K562 (cell line): Measurements from ENCODE around the gene RCC1. TPM values are rescaled to one million over a fixed set of nuclear protein-coding genes. Genes with fewer than 3 reads are reported as not detected.
A peak's percentile ranks its signal among the peaks of the same experiment; 100 is the strongest.

Source experiments
- ARID3B ChIP-seq: fragments of 250-450 bp; sonication (Bioruptor Pico); IDR thresholded peaks from 2 replicates; pipeline ENCODE4 v1.4.0; 2020; ENCODE audit warnings: borderline replicate concordance
- DACH1 ChIP-seq: fragments of 450-650 bp; IDR thresholded peaks from 2 replicates; pipeline ENCODE4 v1.6.1; 2018; ENCODE audit not compliant: partially characterized antibody
- FOXP1 ChIP-seq: sonication (generic); formaldehyde crosslinking; IDR thresholded peaks from 2 replicates; pipeline ENCODE4 v1.8.0; 2022; ENCODE audit warnings: mild to moderate bottlenecking, missing genetic modification reagents
- GABPA ChIP-seq: fragments of 200-800 bp; sonication (Bioruptor generic); conservative IDR thresholded peaks from 2 replicates; pipeline ENCODE4 v1.6.1; 2016; ENCODE audit warnings: low read depth, missing genetic modification characterization, missing compliant biosample characterization
- HNRNPUL1 ChIP-seq: fragments of 200-400 bp; formaldehyde crosslinking; IDR thresholded peaks from 2 replicates; pipeline ENCODE4 v1.6.1; 2017; ENCODE audit warnings: low read length
- IRF2 ChIP-seq: sonication (generic); formaldehyde crosslinking; IDR thresholded peaks from 2 replicates; pipeline ENCODE4 v1.8.1; 2022; ENCODE audit warnings: mild to moderate bottlenecking, missing genetic modification reagents
- MEF2D ChIP-seq: conservative IDR thresholded peaks from 2 replicates; pipeline ENCODE4 v1.6.1; 2016; ENCODE audit warnings: low read depth, missing genetic modification characterization, missing compliant biosample characterization
- NBN ChIP-seq: fragments of 450-650 bp; IDR thresholded peaks from 2 replicates; pipeline ENCODE4 v1.6.1; 2016; ENCODE audit warnings: low read depth, mild to moderate bottlenecking
- NCOA6 ChIP-seq: fragments of 450-650 bp; IDR thresholded peaks from 2 replicates; pipeline ENCODE4 v1.6.1; 2017; ENCODE audit warnings: mild to moderate bottlenecking
- POLR2AphosphoS2 ChIP-seq: IDR thresholded peaks from 2 replicates; pipeline ENCODE4 v1.6.1; 2012; ENCODE audit warnings: low read length, improper control_type of control experiment
- POLR2B ChIP-seq: fragments of 450-650 bp; IDR thresholded peaks from 2 replicates; pipeline ENCODE4 v1.6.1; 2018; ENCODE audit warnings: low read depth; ENCODE audit not compliant: partially characterized antibody
- PTRF ChIP-seq: fragments of 450-650 bp; IDR thresholded peaks from 2 replicates; pipeline ENCODE4 v1.6.1; 2016; ENCODE audit warnings: mild to moderate bottlenecking, missing genetic modification characterization, missing compliant biosample characterization
- RBM14 ChIP-seq: fragments of 200-400 bp; formaldehyde crosslinking; IDR thresholded peaks from 2 replicates; pipeline ENCODE4 v1.6.1; 2018; ENCODE audit warnings: low read depth, mild to moderate bottlenecking, low read length, moderate library complexity, borderline replicate concordance; ENCODE audit not compliant: insufficient read depth
- SMAD1 ChIP-seq: fragments of 150-350 bp; IDR thresholded peaks from 2 replicates; pipeline ENCODE4 v1.6.1; 2014; ENCODE audit warnings: low read length, low read depth; ENCODE audit not compliant: partially characterized antibody
- SMAD2 ChIP-seq: fragments of 150-350 bp; IDR thresholded peaks from 2 replicates; pipeline ENCODE4 v1.6.1; 2014; ENCODE audit warnings: low read depth, mild to moderate bottlenecking, low read length
- SREBF2 ChIP-seq: sonication (generic); formaldehyde crosslinking; IDR thresholded peaks from 2 replicates; pipeline ENCODE4 v1.4.0; 2020; ENCODE audit warnings: mild to moderate bottlenecking, missing genetic modification reagents
- TAF9B ChIP-seq: fragments of 450-650 bp; IDR thresholded peaks from 2 replicates; pipeline ENCODE4 v1.6.1; 2018; ENCODE audit warnings: mild to moderate bottlenecking; ENCODE audit not compliant: partially characterized antibody
- XRCC5 ChIP-seq: fragments of 200-400 bp; formaldehyde crosslinking; IDR thresholded peaks from 2 replicates; pipeline ENCODE4 v1.6.1; 2017; ENCODE audit warnings: low read depth, mild to moderate bottlenecking, low read length
- ZNF146 ChIP-seq: IDR thresholded peaks from one replicate; pipeline ENCODE4 v1.6.1; 2018; ENCODE audit warnings: missing compliant biosample characterization; ENCODE audit not compliant: unreplicated experiment
- ZNF174 ChIP-seq: fragments of 250-450 bp; sonication (Bioruptor Pico); IDR thresholded peaks from 2 replicates; pipeline ENCODE4 v1.4.0; 2020; ENCODE audit warnings: mild to moderate bottlenecking
- ZNF212 ChIP-seq: fragments of 450-650 bp; formaldehyde crosslinking; IDR thresholded peaks from 2 replicates; pipeline ENCODE4 v1.4.0; 2020; ENCODE audit warnings: mild to moderate bottlenecking
- ZNF316 ChIP-seq: fragments of 450-650 bp; IDR thresholded peaks from 2 replicates; pipeline ENCODE4 v1.6.1; 2016
- ZNF511 ChIP-seq: sonication (generic); formaldehyde crosslinking; IDR thresholded peaks from 2 replicates; pipeline ENCODE4 v1.8.0; 2022; ENCODE audit warnings: mild to moderate bottlenecking, missing genetic modification reagents
- ZNF717 ChIP-seq: fragments of 250-450 bp; sonication (Bioruptor Pico); IDR thresholded peaks from 2 replicates; pipeline ENCODE4 v1.5.0; 2021
- polyA plus RNA-seq, 8 experiments: library from polyadenylated mRNA; depleted of rRNA in 4 of 8; stranded (reverse) in 5 of 8; unstranded in 3 of 8; fragments of >200 nt; fragmentation: Nextera tagmentation in 2 of 8; fragmentation: Illumina TruSeq in 1 of 8; extraction: Ambion mirVana in 2 of 8; extraction: Trizol in 1 of 8; gene quantifications; 2 replicates each; pipeline versions ENCODE4 v1.2.1 to v1.2.3, GENCODE V29; 2011 to 2014; ENCODE audit warnings: inconsistent platforms in 1 of 8, missing spikeins in 1 of 8
- total RNA-seq, 7 experiments: library from RNA; depleted of rRNA in 6 of 7; stranded (reverse); fragments of >200 nt in 6 of 7; fragmentation: Illumina TruSeq in 2 of 7; extraction: Trizol in 2 of 7; gene quantifications; 2 replicates each; pipeline versions ENCODE4 v1.2.1 to v1.2.3, GENCODE V29; 2011 to 2021; ENCODE audit warnings: low replicate concordance in 1 of 7

Gene RCC1
- total and polyA plus RNA-seq, 9 of the 15 experiments (the other 6 are each of a cell fraction or from before 2014, with no cell fraction given), result 16.4 to 202 (median 107) TPM

- TF ChIP-seq SMAD1 (no peak), POLR2B (peak; percentile 53), SREBF2 (CRISPR knock-in tag) (no peak), PTRF (tag) (no peak), MEF2D (tag) (no peak), ARID3B (CRISPR knock-in tag) (no peak), RBM14 (no peak), GABPA (no peak), XRCC5 (no peak), DACH1 (no peak), TAF9B (peak; percentile 26), ZNF146 (CRISPR knock-in tag) (no peak), ZNF174 (CRISPR knock-in tag) (no peak), FOXP1 (CRISPR knock-in tag) (no peak), SMAD2 (no peak), HNRNPUL1 (no peak), ZNF717 (CRISPR knock-in tag) (no peak), IRF2 (no peak), NCOA6 (no peak), NBN (0 out of 2 replicates have a peak, but pooled peaks have one; percentile 16), POLR2AphosphoS2 (peak; percentile 74; the same call in 1 of the 2 replicates), ZNF212 (CRISPR knock-in tag) (no peak), ZNF511 (CRISPR knock-in tag) (no peak), ZNF316 (peak; percentile 52; the same call in 1 of the 2 replicates)
These were observed 1.0 kb downstream of the RCC1 start (continued) for GRCh38 chr1:28506907-28507246.
